Activated naive CD8-positive, alpha-beta T cell treated with anti-CD3 and anti-CD28 coated beads for 36 hours (primary cell): Measurements from ENCODE around the gene TLR6. TPM values are rescaled to one million over a fixed set of nuclear protein-coding genes. Genes with fewer than 3 reads are reported as not detected.
A peak's percentile ranks its signal among the peaks of the same experiment; 100 is the strongest.

ENCODE experiments used
- DNase-seq: peaks from one replicate; pipeline ENCODE4 v3.0.0; 2021
- H3K27ac Mint-ChIP-seq: one replicate; pipeline ENCODE4 v1.8.0; 2022; ENCODE audit warnings: mild to moderate bottlenecking, moderate library complexity, mixed read lengths
- H3K27me3 Mint-ChIP-seq: one replicate; pipeline ENCODE4 v1.8.0; 2022; ENCODE audit warnings: mild to moderate bottlenecking, mixed read lengths
- H3K36me3 Mint-ChIP-seq: one replicate; pipeline ENCODE4 v1.8.0; 2021; ENCODE audit warnings: mild to moderate bottlenecking, mixed read lengths
- H3K4me1 Mint-ChIP-seq: one replicate; pipeline ENCODE4 v1.8.0; 2021; ENCODE audit warnings: mixed read lengths
- H3K4me3 Mint-ChIP-seq: one replicate; pipeline ENCODE4 v1.8.0; 2022; ENCODE audit warnings: mild to moderate bottlenecking, moderate library complexity, mixed read lengths
- H3K9me3 Mint-ChIP-seq: one replicate; pipeline ENCODE4 v1.8.0; 2022; ENCODE audit warnings: mixed read lengths
- total RNA-seq, 2 experiments: library from RNA; stranded (reverse); gene quantifications; one replicate each; pipeline ENCODE4 v1.2.3, GENCODE V29; 2021

Gene TLR6
- total RNA-seq: 1 to 10 TPM; 2.9 to 4.4 TPM

- Mint-ChIP-seq H3K27ac (peak within 1 kb of the TSS; percentile 92), H3K9me3 (peaks cover 2% of the 10 kb centered on the region), H3K27me3 (no peaks in the 10 kb centered on the region), H3K36me3 (no peaks in the 10 kb centered on the region), H3K4me1 (peaks cover 32% of the 10 kb centered on the region), H3K4me3 (peak within 1 kb of the TSS; percentile 71)
- peak; percentile 50 for DNase-seq
Measured at GRCh38 chr4:38856524-38857337, at the start of gene TLR6. Gene TLR6, minus strand, starts transcription at chr4:38856817. Its CDS starts 27,344 bp downstream, at chr4:38829473.

GRCh38 chr4:38905652-38906385 is 49.2 kb upstream of the TLR6 start:
- Mint-ChIP-seq H3K27ac (no peak overlapping the region), H3K4me3 (no peak overlapping the region), H3K4me1 (peaks cover 8% of the 10 kb centered on the region), H3K27me3 (no peaks in the 10 kb centered on the region), H3K9me3 (no peaks in the 10 kb centered on the region), H3K36me3 (no peaks in the 10 kb centered on the region)
- DNase-seq: no peak

GRCh38 chr4:38904682-38905081 is 48.1 kb upstream of the TLR6 start:
- H3K9me3 Mint-ChIP-seq: no peaks in the 10 kb centered on the region
- peaks cover 8% of the 10 kb centered on the region for H3K4me1 Mint-ChIP-seq
- no peak overlapping the region for H3K27ac Mint-ChIP-seq
- no peak overlapping the region for H3K4me3 Mint-ChIP-seq
- H3K36me3 Mint-ChIP-seq: no peaks in the 10 kb centered on the region
- no peak for DNase-seq
- peaks cover 3% of the 10 kb centered on the region for H3K27me3 Mint-ChIP-seq

GRCh38 chr4:38904090-38904666 is 47.6 kb upstream of the TLR6 start:
- no peaks in the 10 kb centered on the region for H3K9me3 Mint-ChIP-seq
- H3K4me1 Mint-ChIP-seq: peaks cover 8% of the 10 kb centered on the region
- no peak for DNase-seq
- no peak overlapping the region for H3K27ac Mint-ChIP-seq
- H3K27me3 Mint-ChIP-seq: peaks cover 3% of the 10 kb centered on the region
- no peak overlapping the region for H3K4me3 Mint-ChIP-seq
- H3K36me3 Mint-ChIP-seq: no peaks in the 10 kb centered on the region

GRCh38 chr4:38902695-38903094 is 46.1 kb upstream of the TLR6 start:
- H3K9me3 Mint-ChIP-seq: peaks cover 1% of the 10 kb centered on the region
- no peak overlapping the region for H3K27ac Mint-ChIP-seq
- peaks cover 8% of the 10 kb centered on the region for H3K4me1 Mint-ChIP-seq
- H3K4me3 Mint-ChIP-seq: no peak overlapping the region
- DNase-seq: no peak
- H3K27me3 Mint-ChIP-seq: peaks cover 6% of the 10 kb centered on the region
- H3K36me3 Mint-ChIP-seq: no peaks in the 10 kb centered on the region

GRCh38 chr4:38902221-38902620 is 45.6 kb upstream of the TLR6 start:
- no peak for DNase-seq
- Mint-ChIP-seq H3K36me3 (no peaks in the 10 kb centered on the region), H3K27me3 (peaks cover 6% of the 10 kb centered on the region), H3K4me3 (no peak overlapping the region), H3K27ac (no peak overlapping the region), H3K9me3 (peaks cover 1% of the 10 kb centered on the region), H3K4me1 (peaks cover 8% of the 10 kb centered on the region)

- no peak overlapping the region for H3K4me3 Mint-ChIP-seq
- no peaks in the 10 kb centered on the region for H3K36me3 Mint-ChIP-seq
- peaks cover 15% of the 10 kb centered on the region for H3K27me3 Mint-ChIP-seq
Measured at GRCh38 chr4:38898245-38898644, 41.6 kb upstream of the TLR6 start.

GRCh38 chr4:38896940-38897339 is 40.3 kb upstream of the TLR6 start:
- Mint-ChIP-seq H3K4me1 (peaks cover 23% of the 10 kb centered on the region), H3K27ac (no peak overlapping the region), H3K9me3 (peaks cover 1% of the 10 kb centered on the region), H3K4me3 (no peak overlapping the region), H3K36me3 (no peaks in the 10 kb centered on the region), H3K27me3 (peaks cover 15% of the 10 kb centered on the region)
- no peak for DNase-seq

More at GRCh38 chr4:38898245-38898644, 41.6 kb upstream of the TLR6 start:
- Mint-ChIP-seq H3K9me3 (peaks cover 1% of the 10 kb centered on the region), H3K27ac (no peak overlapping the region), H3K4me1 (peaks cover 23% of the 10 kb centered on the region)
- no peak for DNase-seq

GRCh38 chr4:38894322-38894982 is 37.8 kb upstream of the TLR6 start:
- DNase-seq: no peak
- peaks cover 36% of the 10 kb centered on the region for H3K4me1 Mint-ChIP-seq
- peaks cover 12% of the 10 kb centered on the region for H3K27me3 Mint-ChIP-seq

GRCh38 chr4:38891051-38891983 is 34.7 kb upstream of the TLR6 start:
- H3K9me3 Mint-ChIP-seq: peaks cover 8% of the 10 kb centered on the region
- peaks cover 3% of the 10 kb centered on the region for H3K36me3 Mint-ChIP-seq
- H3K27ac Mint-ChIP-seq: no peak overlapping the region
- H3K27me3 Mint-ChIP-seq: peaks cover 1% of the 10 kb centered on the region
- no peak overlapping the region for H3K4me3 Mint-ChIP-seq
- no peak for DNase-seq
- H3K4me1 Mint-ChIP-seq: peaks cover 42% of the 10 kb centered on the region

More at GRCh38 chr4:38894322-38894982, 37.8 kb upstream of the TLR6 start:
- H3K9me3 Mint-ChIP-seq: peaks cover 8% of the 10 kb centered on the region
- peaks cover 3% of the 10 kb centered on the region for H3K36me3 Mint-ChIP-seq
- H3K27ac Mint-ChIP-seq: no peak overlapping the region
- H3K4me3 Mint-ChIP-seq: no peak overlapping the region

- no peaks in the 10 kb centered on the region for H3K27me3 Mint-ChIP-seq
- peaks cover 31% of the 10 kb centered on the region for H3K4me1 Mint-ChIP-seq
- no peak overlapping the region for H3K4me3 Mint-ChIP-seq
- peaks cover 8% of the 10 kb centered on the region for H3K9me3 Mint-ChIP-seq
- H3K36me3 Mint-ChIP-seq: peaks cover 3% of the 10 kb centered on the region
- no peak for DNase-seq
- H3K27ac Mint-ChIP-seq: peak overlapping the region; percentile 87
Measured at GRCh38 chr4:38889143-38889542, 32.5 kb upstream of the TLR6 start.

GRCh38 chr4:38884254-38884653 is 27.6 kb upstream of the TLR6 start:
- Mint-ChIP-seq H3K27ac (no peak overlapping the region), H3K27me3 (no peaks in the 10 kb centered on the region), H3K4me1 (peaks cover 16% of the 10 kb centered on the region), H3K9me3 (peaks cover 2% of the 10 kb centered on the region), H3K4me3 (no peak overlapping the region), H3K36me3 (no peaks in the 10 kb centered on the region)
- no peak for DNase-seq

GRCh38 chr4:38876636-38877035 is 20.0 kb upstream of the TLR6 start:
- Mint-ChIP-seq H3K4me3 (no peak overlapping the region), H3K36me3 (no peaks in the 10 kb centered on the region), H3K27me3 (peaks cover 9% of the 10 kb centered on the region), H3K27ac (no peak overlapping the region), H3K9me3 (no peaks in the 10 kb centered on the region), H3K4me1 (no peaks in the 10 kb centered on the region)
- no peak for DNase-seq
